Caco-2 (cell line): ENCODE measurements around the gene PSME1. TPM values are rescaled to one million over a fixed set of nuclear protein-coding genes. Genes with fewer than 3 reads are reported as not detected.

ENCODE experiments used
- Bru-seq: library from RNA; stranded (reverse); fragments of 400-500 nt; gene quantifications from one replicate; lab custom pipeline; 2021; lab: Mats Ljungman, UMichigan
- BruChase-seq, 2 experiments: library from RNA; stranded (reverse); fragments of 400-500 nt; gene quantifications; one replicate each; lab custom pipeline; 2021; lab: Mats Ljungman, UMichigan
- BruUV-seq: library from RNA; stranded (reverse); fragments of 400-500 nt; replicated peaks from 2 replicates; lab custom pipeline; 2021; lab: Mats Ljungman, UMichigan
- CTCF ChIA-PET: fragments of 300-600 bp; sonication (Branson Sonifier 250); formaldehyde crosslinking; loops from one replicate; lab custom pipeline; 2022; ENCODE audit warnings: antibody characterized with exemption; lab: Charles Lee
- POLR2A ChIA-PET: fragments of 300-600 bp; sonication (Branson Sonifier 250); formaldehyde crosslinking; loops from one replicate; lab custom pipeline; 2022; ENCODE audit warnings: antibody characterized with exemption; lab: Charles Lee
- DNase-seq, 2 experiments: peaks; one replicate each; pipeline versions ENCODE4 v3.0.0 to v3.0.0-alpha.2; 2020 to 2022
- H3K27me3 ChIP-seq: replicated peaks from 2 replicates; pipeline ENCODE4 v1.6.0; 2011; ENCODE audit warnings: low read length; ENCODE audit not compliant: control insufficient read depth, insufficient read depth
- H3K36me3 ChIP-seq: 2 replicates; pipeline ENCODE4 v1.5.1; 2011; ENCODE audit warnings: low read length; ENCODE audit not compliant: control insufficient read depth, insufficient read depth
- H3K4me1 ChIP-seq: fragments of 250-450 bp; sonication (Bioruptor Pico); 2 replicates; pipeline ENCODE4 v1.5.1; 2020; ENCODE audit warnings: mild to moderate bottlenecking
- H3K4me3 ChIP-seq: 2 replicates; pipeline ENCODE4 v1.5.1; 2011; ENCODE audit warnings: low read depth, mild to moderate bottlenecking, control low read depth, low read length
- H3K9me3 ChIP-seq: fragments of 250-450 bp; sonication (Bioruptor Pico); 2 replicates; pipeline ENCODE4 v1.5.1; 2020; ENCODE audit warnings: mild to moderate bottlenecking, moderate library complexity
- H3K27ac Mint-ChIP-seq: one replicate; pipeline ENCODE4 v1.8.0; 2022; ENCODE audit warnings: mixed read lengths; ENCODE audit not compliant: unreplicated experiment
- H3K27me3 Mint-ChIP-seq: one replicate; pipeline ENCODE4 v1.8.0; 2022; ENCODE audit warnings: mixed read lengths; ENCODE audit not compliant: insufficient read depth, unreplicated experiment
- H3K36me3 Mint-ChIP-seq: one replicate; pipeline ENCODE4 v1.8.0; 2022; ENCODE audit warnings: mild to moderate bottlenecking, mixed read lengths; ENCODE audit not compliant: insufficient read depth, unreplicated experiment
- H3K4me1 Mint-ChIP-seq: one replicate; pipeline ENCODE4 v1.8.0; 2022; ENCODE audit warnings: low read depth, mixed read lengths; ENCODE audit not compliant: unreplicated experiment
- H3K4me3 Mint-ChIP-seq: one replicate; pipeline ENCODE4 v1.8.0; 2022; ENCODE audit warnings: mild to moderate bottlenecking, moderate library complexity, mixed read lengths; ENCODE audit not compliant: unreplicated experiment
- H3K9me3 Mint-ChIP-seq: one replicate; pipeline ENCODE4 v1.8.0; 2022; ENCODE audit warnings: mixed read lengths; ENCODE audit not compliant: unreplicated experiment
- CTCF ChIP-seq, 2 experiments: fragments of 200-600 bp in 1 of 2; IDR thresholded peaks; 1 replicate in 1 of 2; 2 replicates in 1 of 2; pipeline versions ENCODE4 v1.5.1 to v1.8.0; 2011 to 2022; ENCODE audit warnings: antibody characterized with exemption in 1 of 2, control low read depth in 1 of 2, inconsistent platforms in 1 of 2, low read depth in 1 of 2, low read length in 1 of 2, mild to moderate bottlenecking in 1 of 2, moderate library complexity in 1 of 2; ENCODE audit not compliant: insufficient read depth in 1 of 2, severe bottlenecking in 1 of 2, unreplicated experiment in 1 of 2
- intact Hi-C: fragments of 100-400 bp; cut with micrococcal nuclease; formaldehyde crosslinking; loops from one replicate; pipeline ENCODE4 v1.10.0; 2022; ENCODE audit not compliant: unreplicated experiment
- long read RNA-seq: library from polyadenylated mRNA; stranded (forward); transcript quantifications from one replicate; pipeline ENCODE4 v2.0.0, GENCODE V29; 2022
- total RNA-seq: library from RNA; stranded (reverse); gene quantifications from 2 replicates; pipeline ENCODE4 v1.2.3, GENCODE V29; 2022

Gene PSME1
- total RNA-seq: 130 and 141 TPM in 2 replicates
- Bru-seq, nascent RNA: percentile 74 among the genes with signal in this experiment
- percentile 75 among the genes with signal in this experiment for BruChase-seq, experiment 1, labeled RNA remaining after a 2-hour chase
- percentile 92 among the genes with signal in this experiment for BruChase-seq, experiment 2, labeled RNA remaining after a 6-hour chase
- long read RNA-seq, transcript PSME1-201 (11 exons, 1,006 nt): major isoform, 151 of 847 reads
- long read RNA-seq, partial matches to known transcripts: 682 of 847 reads
- long read RNA-seq, other reads (novel, unspliced or antisense): 9 of 847 reads

- peaks cover 3% of the 10 kb centered on the region for H3K36me3 ChIP-seq
- Mint-ChIP-seq H3K27me3 (no peaks in the 10 kb centered on the region), H3K4me1 (peaks cover 32% of the 10 kb centered on the region), H3K4me3 (peak within 1 kb of the TSS; percentile 77), H3K27ac (peak within 1 kb of the TSS; percentile 57), H3K9me3 (no peaks in the 10 kb centered on the region), H3K36me3 (peaks cover 17% of the 10 kb centered on the region)
- no peaks in the 10 kb centered on the region for H3K27me3 ChIP-seq
- no peaks in the 10 kb centered on the region; the same call in 1 of the 2 replicates for H3K4me1 ChIP-seq
- POLR2A ChIA-PET: interaction anchor here (0.6 to 3.1 kb wide), 6 partner anchors 11 to 105 kb away, joined by 3 to 57 read pairs (median 10); partner anchors contain the start of genes DCAF11, IRF9, NRL and PCK2
- H3K4me3 ChIP-seq: peak within 1 kb of the TSS; percentile 90
- intact Hi-C loops: loop anchor here (1.0 kb wide), 2 partner anchors 11 to 21 kb away; partner anchors contain the start of gene RNF31
- BruUV-seq: no TSS peak
- CTCF ChIA-PET: interaction anchor here (0.7 to 2.4 kb wide), 10 partner anchors 11 to 1723 kb away, joined by 3 to 17 read pairs (median 8); partner anchors contain the start of genes DCAF11, IRF9, NRL and PSME2
- DNase-seq: peak; percentile 94 to 95
- H3K9me3 ChIP-seq: no peaks in the 10 kb centered on the region
- no peak for TF ChIP-seq CTCF (IDR thresholded peaks at IDR 0.05; ENCODE audit: insufficient read depth in 1 of 2, low read depth in 1 of 2, low read length in 1 of 2, severe bottlenecking in 1 of 2, unreplicated experiment in 1 of 2)
Measured at GRCh38 chr14:24135834-24136683, at the start of gene PSME1. Gene PSME1, plus strand, starts transcription at chr14:24136194. Its CDS starts 69 bp downstream, at chr14:24136263.

DNA sequence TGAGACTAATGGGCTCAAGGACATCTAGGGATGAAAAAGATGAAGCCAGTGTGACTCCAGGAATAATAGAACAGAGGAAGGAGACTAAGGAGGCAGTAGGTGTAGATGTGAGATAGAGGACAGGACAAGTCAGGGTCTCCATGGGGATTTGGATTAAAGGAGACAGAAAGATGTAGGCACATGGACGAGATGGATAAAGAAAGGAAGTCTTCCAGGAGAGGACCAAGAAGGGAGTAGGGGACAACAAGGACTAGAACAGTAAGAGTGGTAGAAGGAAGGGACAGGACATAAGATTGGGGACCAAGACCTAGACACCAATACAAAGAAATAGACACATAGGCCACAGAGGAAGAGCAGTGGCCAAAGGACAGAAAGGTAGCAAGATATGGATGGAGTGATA, 49.0 kb upstream of the PSME1 start:
- intact Hi-C loops: no loop called here
- BruUV-seq: no TSS peak
- Histone ChIP-seq H3K9me3 (no peaks in the 10 kb centered on the region), H3K4me3 (no peak overlapping the region), H3K4me1 (peaks cover 5% of the 10 kb centered on the region), H3K36me3 (no peaks in the 10 kb centered on the region), H3K27me3 (no peaks in the 10 kb centered on the region)
- TF ChIP-seq CTCF (IDR thresholded peaks at IDR 0.05; ENCODE audit: insufficient read depth in 1 of 2, low read depth in 1 of 2, low read length in 1 of 2, severe bottlenecking in 1 of 2, unreplicated experiment in 1 of 2): no peak
- ChIA-PET POLR2A (no interaction called here), CTCF (interaction anchor here (1.2 to 1.3 kb wide), 2 partner anchors 22 to 28 kb away, joined by 4 to 5 read pairs; no protein-coding TSS in a partner anchor)
- H3K9me3 Mint-ChIP-seq: no peaks in the 10 kb centered on the region
- H3K4me3 Mint-ChIP-seq: no peak overlapping the region
- peaks cover 5% of the 10 kb centered on the region for H3K36me3 Mint-ChIP-seq
- peaks cover 6% of the 10 kb centered on the region for H3K4me1 Mint-ChIP-seq
- DNase-seq: no peak
- no peaks in the 10 kb centered on the region for H3K27me3 Mint-ChIP-seq
- no peak overlapping the region for H3K27ac Mint-ChIP-seq

DNA sequence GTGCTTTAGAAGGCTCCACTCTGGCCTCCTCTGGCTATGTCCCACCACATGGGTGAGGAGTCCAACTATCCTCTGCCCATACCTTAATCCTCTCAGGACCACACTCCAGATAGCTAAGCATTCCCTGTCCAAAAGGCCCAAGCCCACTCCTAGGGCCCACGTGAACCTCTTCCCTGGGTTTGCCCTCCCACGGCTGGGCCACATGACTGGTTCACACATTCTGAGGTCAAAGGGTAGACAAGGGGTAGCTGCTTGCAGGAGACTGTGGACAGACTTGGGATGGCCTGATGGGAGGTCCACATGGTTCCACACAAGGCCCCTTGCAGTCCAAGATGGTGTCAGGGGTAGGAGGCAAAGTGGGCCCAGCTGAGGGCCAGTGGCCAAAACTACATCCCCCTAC, 47.9 kb upstream of the PSME1 start:
- no peaks in the 10 kb centered on the region for H3K9me3 ChIP-seq
- Mint-ChIP-seq H3K4me3 (no peak overlapping the region), H3K27me3 (no peaks in the 10 kb centered on the region), H3K36me3 (peaks cover 6% of the 10 kb centered on the region), H3K4me1 (peaks cover 10% of the 10 kb centered on the region), H3K27ac (no peak overlapping the region), H3K9me3 (no peaks in the 10 kb centered on the region)
- no peaks in the 10 kb centered on the region for H3K36me3 ChIP-seq
- no peak for DNase-seq
- no TSS peak for BruUV-seq
- peaks cover 4% of the 10 kb centered on the region for H3K4me1 ChIP-seq
- H3K27me3 ChIP-seq: no peaks in the 10 kb centered on the region
- no peak for TF ChIP-seq CTCF (IDR thresholded peaks at IDR 0.05; ENCODE audit: insufficient read depth in 1 of 2, low read depth in 1 of 2, low read length in 1 of 2, severe bottlenecking in 1 of 2, unreplicated experiment in 1 of 2)
- ChIA-PET CTCF (no interaction called here), POLR2A (no interaction called here)
- intact Hi-C loops: no loop called here
- H3K4me3 ChIP-seq: no peak overlapping the region
